ENCODE data around the gene PVALEF. TPM values are rescaled to one million over a fixed set of nuclear protein-coding genes. Genes with fewer than 3 reads are reported as not detected.

PVALEF gene
- total RNA-seq = not detected in 2 replicates

DNA sequence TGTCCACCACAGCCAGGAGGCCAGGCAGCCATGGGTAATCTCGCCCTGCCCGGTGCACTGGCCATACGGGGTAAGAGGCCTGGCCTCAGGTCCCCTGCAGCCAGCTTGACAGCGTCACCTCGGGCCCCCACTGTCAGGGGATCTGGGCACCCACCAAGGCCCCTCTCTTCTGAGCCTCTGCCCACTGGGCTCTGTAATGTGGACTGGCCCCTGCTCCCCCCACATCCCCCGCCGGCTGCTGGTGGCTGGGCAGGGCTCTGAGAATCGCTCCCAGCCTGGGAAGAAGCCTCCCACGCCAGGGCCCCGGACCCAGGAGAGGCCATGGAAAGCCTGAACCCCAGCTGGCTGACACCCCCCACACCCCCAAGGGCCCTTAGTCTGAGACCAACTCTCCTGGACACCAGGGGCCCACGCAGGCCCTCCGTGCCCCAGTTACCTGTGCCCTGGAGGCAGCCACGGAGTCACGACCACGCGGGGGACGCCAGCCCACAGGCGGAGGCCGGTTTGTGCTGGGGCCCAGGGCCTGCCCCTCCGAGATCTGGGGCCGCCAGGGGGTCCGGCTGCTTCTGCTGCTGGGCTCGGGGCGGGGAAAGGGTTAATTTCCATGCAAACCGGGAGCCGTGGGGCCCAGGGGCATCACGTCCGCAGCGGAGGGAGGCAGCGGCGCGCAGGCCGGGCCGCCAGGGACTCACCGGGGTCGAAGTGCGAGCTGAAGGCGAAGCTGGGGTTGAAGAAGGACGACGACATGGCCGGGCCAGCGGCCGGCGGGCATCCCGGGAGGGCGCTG lies at the start of gene PVALEF:
PVALEF (plus strand) TSS at position 262 of the 787 bp plus-strand sequence. CDS start 15,720 bp downstream, outside the sequence.

DNA sequence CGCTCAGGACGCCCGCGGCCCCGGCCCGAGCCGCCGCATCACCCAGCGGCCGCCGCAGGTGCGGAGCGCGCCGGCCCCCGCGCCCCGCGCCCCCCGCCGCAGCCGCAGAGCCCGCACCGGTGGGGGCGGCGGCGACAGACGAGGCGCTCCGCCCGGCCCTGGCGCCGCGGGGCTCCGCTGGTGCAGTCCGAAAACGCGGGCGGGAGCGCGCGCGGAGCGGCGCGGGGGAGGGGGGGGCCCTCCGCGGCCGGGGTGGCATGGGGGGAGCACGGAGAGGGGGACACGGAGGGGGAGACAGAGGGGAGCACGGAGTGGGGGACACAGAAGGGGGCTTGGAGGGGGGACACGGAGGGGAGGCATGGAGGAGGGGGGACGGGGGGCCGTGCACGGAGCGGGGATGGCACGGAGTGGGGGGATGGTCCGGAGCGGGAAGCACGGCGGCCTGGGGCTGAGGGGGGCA lies 756 bp downstream of the PVALEF start, which contains the start of gene AATK:
AATK (minus strand) TSS at position 189 of the 460 bp plus-strand sequence. CDS start 229 bp downstream, outside the sequence.

GRCh38 chr17:81222906-81223761 lies 57.8 kb downstream of the PVALEF start, which contains the start of gene CEP131:
Gene CEP131 (minus strand): TSS chr17:81222965. CDS start chr17:81220056, 2,909 bp downstream.

Other genes starting within 250 kb of the PVALEF start
- gene CHMP6, start 173.7 kb upstream of the PVALEF start, total RNA-seq = 21.9 and 22.7 TPM in 2 replicates
- gene BAIAP2, start 130.4 kb upstream of the PVALEF start, total RNA-seq = 47.9 and 53.3 TPM in 2 replicates
- gene AATK, start 714 bp downstream of the PVALEF start, total RNA-seq = not detected in 2 replicates
- 16.5 and 19.0 TPM in 2 replicates for gene CEP131, start 57.5 kb downstream of the PVALEF start, total RNA-seq
- 13.6 and 17.3 TPM in 2 replicates for gene TEPSIN, start 73.5 kb downstream of the PVALEF start, total RNA-seq
- 42.7 and 60.8 TPM in 2 replicates for gene NDUFAF8, start 73.8 kb downstream of the PVALEF start, total RNA-seq
- 88.4 and 101 TPM in 2 replicates for gene SLC38A10, start 129.8 kb downstream of the PVALEF start, total RNA-seq
- gene BAHCC1, start 229.9 kb downstream of the PVALEF start, total RNA-seq = 6.3 and 7.3 TPM in 2 replicates